OCI-LY1 (cell line): ENCODE results near the gene ZFR.

ENCODE experiments used
- EZH2 ChIP-seq: fragments of 200-600 bp; sonication (generic), shearing (Covaris generic); IDR thresholded peaks from 2 replicates; pipeline ENCODE4 v1.8.0; 2017; ENCODE audit warnings: borderline replicate concordance, mixed run types, mild to moderate bottlenecking, antibody characterized with exemption, low read length, moderate library complexity, mixed read lengths
- TF ChIP-seq, protein P1 (sequence below): fragments of 200-600 bp; sonication (generic), shearing (Covaris generic); IDR thresholded peaks from 2 replicates; pipeline ENCODE4 v1.5.1; 2017; ENCODE audit warnings: mild to moderate bottlenecking, antibody characterized with exemption, low read length, moderate library complexity, mixed read lengths

GRCh38 chr5:32304622-32305021, 139.9 kb downstream of the ZFR start:
- no peak for TF ChIP-seq EZH2
- TF ChIP-seq, protein P1, sequence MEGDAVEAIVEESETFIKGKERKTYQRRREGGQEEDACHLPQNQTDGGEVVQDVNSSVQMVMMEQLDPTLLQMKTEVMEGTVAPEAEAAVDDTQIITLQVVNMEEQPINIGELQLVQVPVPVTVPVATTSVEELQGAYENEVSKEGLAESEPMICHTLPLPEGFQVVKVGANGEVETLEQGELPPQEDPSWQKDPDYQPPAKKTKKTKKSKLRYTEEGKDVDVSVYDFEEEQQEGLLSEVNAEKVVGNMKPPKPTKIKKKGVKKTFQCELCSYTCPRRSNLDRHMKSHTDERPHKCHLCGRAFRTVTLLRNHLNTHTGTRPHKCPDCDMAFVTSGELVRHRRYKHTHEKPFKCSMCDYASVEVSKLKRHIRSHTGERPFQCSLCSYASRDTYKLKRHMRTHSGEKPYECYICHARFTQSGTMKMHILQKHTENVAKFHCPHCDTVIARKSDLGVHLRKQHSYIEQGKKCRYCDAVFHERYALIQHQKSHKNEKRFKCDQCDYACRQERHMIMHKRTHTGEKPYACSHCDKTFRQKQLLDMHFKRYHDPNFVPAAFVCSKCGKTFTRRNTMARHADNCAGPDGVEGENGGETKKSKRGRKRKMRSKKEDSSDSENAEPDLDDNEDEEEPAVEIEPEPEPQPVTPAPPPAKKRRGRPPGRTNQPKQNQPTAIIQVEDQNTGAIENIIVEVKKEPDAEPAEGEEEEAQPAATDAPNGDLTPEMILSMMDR, result no peak
